ENCODE results near the gene TMPRSS3. TPM values are rescaled to one million over a fixed set of nuclear protein-coding genes. Genes with fewer than 3 reads are reported as not detected.

The TMPRSS3 gene
- total and polyA plus RNA-seq, 2 of the 13 experiments (the other 11 are each of a cell fraction or from before 2014, with no cell fraction given): 2.8 to 16.9 TPM

GRCh38 chr21:42433946-42434551 is 38.2 kb upstream of the TMPRSS3 start (continued):
- TF ChIP-seq RERE (CRISPR knock-in tag; IDR thresholded peaks at IDR 0.05; ENCODE audit: low read depth): no peak
- TF ChIP-seq RFX3 (CRISPR knock-in tag; IDR thresholded peaks at IDR 0.05): no peak

GRCh38 chr21:42432695-42433094 is 36.8 kb upstream of the TMPRSS3 start:
- no peaks in the 10 kb centered on the region for H3K36me3 ChIP-seq (replicated peaks in 1 of 2; ENCODE audit: control insufficient read depth in 1 of 2, insufficient read depth in 2 of 2, low read length in 2 of 2)
- FAIRE-seq (no peak), ATAC-seq (no peak), DNase-seq (ENCODE audit: low spot score) (no peak)
- intact Hi-C loops (cut with micrococcal nuclease; ENCODE audit: unreplicated experiment): no loop called here
- TF ChIP-seq ZNF251 (CRISPR knock-in tag; IDR thresholded peaks at IDR 0.05) (no peak), ZNF260 (CRISPR knock-in tag; IDR thresholded peaks at IDR 0.05; ENCODE audit: borderline replicate concordance, low read depth) (no peak)
- no peak overlapping the region for H3K9ac ChIP-seq (ENCODE audit: insufficient read depth, low read depth, low read length)
- H4K20me1 ChIP-seq (ENCODE audit: insufficient read depth, low read length): no peaks in the 10 kb centered on the region
- H3K27me3 ChIP-seq (ENCODE audit: control insufficient read depth in 1 of 2, insufficient read depth in 2 of 2, low read length in 2 of 2): no peaks in the 10 kb centered on the region
- BruUV-seq (replicated peaks): no TSS peak
- POLR2A ChIA-PET: no interaction called here
- H3K4me2 ChIP-seq (ENCODE audit: low read depth, low read length): no peak overlapping the region
- in situ Hi-C loops (cut with HindIII; ENCODE audit: extremely low pct_ligation_motif_present, low pct_unique_long_range_greater_than_20kb): no loop called here
- 0% methylated on average over 1 of the region's 1 CpG for WGBS (ENCODE audit: low lambda C conversion rate)
- no peak overlapping the region for H3K4me3 ChIP-seq (replicated peaks in 1 of 3; ENCODE audit: insufficient read depth in 1 of 3, low read depth in 2 of 3, low read length in 3 of 3)
- no peaks in the 10 kb centered on the region for H3K79me2 ChIP-seq (ENCODE audit: insufficient read depth, low read length)
- H3K4me1 ChIP-seq (ENCODE audit: insufficient read depth, low read length): 0 out of 2 replicates have a peak, but pooled peaks cover 4% of the 10 kb centered on the region
- no peak overlapping the region for H2AFZ ChIP-seq (ENCODE audit: low read length)
- no peak overlapping the region for H3K27ac ChIP-seq (ENCODE audit: extremely low read length, insufficient read depth, low read length)
- CTCF ChIA-PET (ENCODE audit: low intra/inter-chr PET ratio, low total read pairs): no interaction called here
- no peaks in the 10 kb centered on the region for H3K9me3 ChIP-seq (ENCODE audit: low read length)

Measured in HepG2 (cell line).